ENCODE measurements around the gene SURF6. TPM values are rescaled to one million over a fixed set of nuclear protein-coding genes. Genes with fewer than 3 reads are reported as not detected.
A peak's percentile ranks its signal among the peaks of the same experiment; 100 is the strongest.

The SURF6 gene
- total RNA-seq, 2 experiments from 2014 or later = 19.2 to 27.8 TPM

DNA sequence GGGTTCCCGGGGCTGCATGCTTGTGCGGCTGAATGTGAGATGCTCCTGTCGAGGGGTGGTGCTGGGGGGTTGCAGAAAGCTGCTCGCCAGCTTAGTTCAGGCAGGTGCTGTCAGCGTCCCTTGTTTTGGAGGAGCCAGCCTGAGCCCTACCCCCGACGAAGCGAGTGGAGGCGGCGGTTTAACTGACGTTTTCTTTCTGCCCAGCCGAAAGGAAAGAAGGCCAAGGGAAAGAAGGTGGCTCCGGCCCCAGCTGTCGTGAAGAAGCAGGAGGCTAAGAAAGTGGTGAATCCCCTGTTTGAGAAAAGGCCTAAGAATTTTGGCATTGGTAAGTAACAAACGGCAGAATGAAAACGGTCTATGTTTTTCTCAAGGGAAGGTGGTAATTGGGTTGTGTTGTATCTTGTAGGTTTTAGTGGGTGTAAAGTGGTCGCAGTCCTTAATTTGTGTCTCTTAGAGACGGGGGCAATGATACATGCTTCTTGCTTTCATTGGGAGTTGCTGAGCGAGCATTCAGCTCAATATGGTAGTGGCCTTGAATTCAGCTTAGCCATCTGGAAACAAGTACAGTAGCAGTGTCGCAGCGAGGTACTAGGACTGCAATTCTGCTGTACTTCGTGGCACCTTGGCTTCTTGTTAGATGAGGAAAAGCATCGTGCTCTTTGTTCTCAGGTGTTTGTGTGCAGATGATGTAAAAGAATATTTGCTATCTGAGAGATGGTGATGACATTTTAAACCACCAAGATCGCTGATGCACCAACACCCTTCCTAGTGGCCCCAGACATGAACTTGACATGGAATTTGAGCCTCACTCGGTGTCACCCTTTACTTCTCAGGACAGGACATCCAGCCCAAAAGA lies 13.0 kb upstream of the SURF6 start:
- TF ChIP-seq EZH2phosphoT487 (IDR thresholded peaks at IDR 0.05; ENCODE audit: borderline replicate concordance, low read depth, low read length) = no peak
- no peak for TF ChIP-seq CTCF (conservative IDR thresholded peaks at IDR 0.05; ENCODE audit: low read length)
- TSS peak; percentile 82 for BruUV-seq (replicated peaks)
- no peaks in the 10 kb centered on the region for H3K9me2 ChIP-seq (ENCODE audit: insufficient read depth, low read length)
- peak overlapping the region; percentile 99 for H3K4me2 ChIP-seq (ENCODE audit: low read length)
- peak overlapping the region; percentile 99 for H3K4me3 ChIP-seq (ENCODE audit: low read depth, low read length, poor library complexity, severe bottlenecking)
- no peaks in the 10 kb centered on the region for H3K9me3 ChIP-seq (ENCODE audit: low read length)
- peaks cover 43% of the 10 kb centered on the region for H3K4me1 ChIP-seq (ENCODE audit: insufficient read depth, low read length, poor library complexity, severe bottlenecking)
- ChIA-PET POLR2A (interaction anchor here (0.6 kb wide), 1 partner anchor 785 kb away, joined by 4 read pairs; no protein-coding TSS in a partner anchor), CTCF (ENCODE audit: unreplicated experiment) (no interaction called here)
- H3K36me3 ChIP-seq (ENCODE audit: insufficient read depth, low read length) = peaks cover 84% of the 10 kb centered on the region
- peaks cover 17% of the 10 kb centered on the region for H4K20me1 ChIP-seq (ENCODE audit: insufficient read depth, low read length)
- peak; percentile 29 for DNase-seq (ENCODE audit: low spot score)
- intact Hi-C loops (cut with micrococcal nuclease; ENCODE audit: unreplicated experiment) = loop anchor here (2.0 to 5.0 kb wide), 2 partner anchors 68 to 138 kb away; partner anchors contain the start of gene REXO4
- H3K27ac ChIP-seq (ENCODE audit: low read depth, low read length, poor library complexity, severe bottlenecking) = peak overlapping the region; percentile 87
- no peak overlapping the region for H2AFZ ChIP-seq (ENCODE audit: low read length)
- peaks cover 50% of the 10 kb centered on the region for H3K79me2 ChIP-seq (ENCODE audit: insufficient read depth, low read depth, low read length)

DNA sequence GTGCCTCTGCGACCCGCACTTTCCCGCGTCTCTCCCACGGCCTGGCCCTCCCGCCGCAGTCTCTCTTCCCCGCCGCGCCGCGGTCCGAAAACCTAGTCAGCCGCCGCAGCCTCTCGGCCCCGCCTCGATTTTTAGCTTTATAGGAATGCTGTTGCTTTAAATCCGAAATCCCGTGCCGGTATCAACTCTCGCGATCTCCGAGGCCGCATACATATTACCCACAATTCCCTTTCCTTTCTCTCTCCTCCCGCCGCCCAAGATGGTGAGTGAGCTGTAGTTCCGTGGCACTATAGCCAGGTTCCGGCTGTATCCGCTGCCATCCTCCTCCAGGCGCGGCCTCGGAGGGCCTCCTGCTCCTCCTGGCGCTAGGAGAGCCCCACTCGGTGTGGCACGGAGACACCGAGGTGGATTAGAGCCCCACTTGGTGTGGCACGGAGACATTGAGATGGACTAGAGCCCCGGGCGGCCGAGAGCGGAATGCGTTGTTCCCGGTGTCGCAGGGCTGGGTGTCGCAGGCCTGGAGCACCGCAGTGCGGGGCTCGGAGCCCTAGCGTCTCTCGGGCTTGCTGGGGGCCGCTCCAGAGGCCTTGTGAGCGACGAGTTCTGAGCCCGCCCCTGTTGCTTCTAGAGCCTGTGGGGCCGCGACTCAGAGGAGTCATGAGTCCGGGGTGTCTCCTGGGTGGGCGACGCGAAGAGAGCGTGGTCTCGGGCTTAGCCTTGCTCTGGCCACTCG lies 12.2 kb upstream of the SURF6 start, which contains the start of the genes MED22 and RPL7A:
Gene MED22, minus strand, starts transcription at position 147 of the 733 bp plus-strand sequence. CDS start 1,469 bp downstream, outside the sequence.
Gene RPL7A, plus strand, starts transcription at position 234 of the 733 bp plus-strand sequence. Its CDS starts 26 bp downstream, at position 260.
- peaks cover 50% of the 10 kb centered on the region for H3K79me2 ChIP-seq (ENCODE audit: insufficient read depth, low read depth, low read length)
- TF ChIP-seq EZH2phosphoT487 (IDR thresholded peaks at IDR 0.05; ENCODE audit: borderline replicate concordance, low read depth, low read length) = no peak
- TF ChIP-seq CTCF (conservative IDR thresholded peaks at IDR 0.05; ENCODE audit: low read length) = no peak
- POLR2A ChIA-PET = interaction anchor here (0.6 to 0.7 kb wide), 2 partner anchors 13 to 786 kb away, joined by 3 to 4 read pairs; no protein-coding TSS in a partner anchor
- no TSS peak for BruUV-seq (replicated peaks)
- peak within 1 kb of the TSS; percentile 99 for H3K4me2 ChIP-seq (ENCODE audit: low read length)
- DNase-seq (ENCODE audit: low spot score) = peak; percentile 96
- H3K4me3 ChIP-seq (ENCODE audit: low read depth, low read length, poor library complexity, severe bottlenecking) = peak within 1 kb of the TSS; percentile 99
- H3K36me3 ChIP-seq (ENCODE audit: insufficient read depth, low read length) = peaks cover 84% of the 10 kb centered on the region
- peak within 1 kb of the TSS; percentile 87 for H3K27ac ChIP-seq (ENCODE audit: low read depth, low read length, poor library complexity, severe bottlenecking)
- CTCF ChIA-PET (ENCODE audit: unreplicated experiment) = no interaction called here
- intact Hi-C loops (cut with micrococcal nuclease; ENCODE audit: unreplicated experiment) = loop anchor here (2.0 to 5.0 kb wide), 2 partner anchors 69 to 139 kb away; partner anchors contain the start of gene REXO4
- peaks cover 17% of the 10 kb centered on the region for H4K20me1 ChIP-seq (ENCODE audit: insufficient read depth, low read length)
- H3K9me3 ChIP-seq (ENCODE audit: low read length) = no peaks in the 10 kb centered on the region
- peak within 1 kb of the TSS; percentile 33; the same call in 1 of the 2 replicates for H2AFZ ChIP-seq (ENCODE audit: low read length)
- peaks cover 35% of the 10 kb centered on the region for H3K4me1 ChIP-seq (ENCODE audit: insufficient read depth, low read length, poor library complexity, severe bottlenecking)
- H3K9me2 ChIP-seq (ENCODE audit: insufficient read depth, low read length) = no peaks in the 10 kb centered on the region

Data from OCI-LY7 (cell line).